HCT116 (cell line): Measurements from ENCODE around the gene MADD.

Experiments
- CBX3 ChIP-seq: IDR thresholded peaks from 2 replicates; pipeline ENCODE4 v1.6.1; 2012; ENCODE audit warnings: low read depth
- CEBPB ChIP-seq: IDR thresholded peaks from 2 replicates; pipeline ENCODE4 v1.6.1; 2012; ENCODE audit warnings: low read depth
- EZH2 ChIP-seq: fragments of 200-600 bp; sonication (generic); IDR thresholded peaks from 2 replicates; pipeline ENCODE4 v1.6.1; 2017; ENCODE audit warnings: antibody characterized with exemption, mixed run types
- POLR2A ChIP-seq: IDR thresholded peaks from 2 replicates; pipeline ENCODE4 v1.7.0; 2011; ENCODE audit warnings: borderline replicate concordance; ENCODE audit not compliant: insufficient read depth, insufficient read length; ENCODE audit errors: extremely low read depth
- POLR2AphosphoS5 ChIP-seq: IDR thresholded peaks from 2 replicates; pipeline ENCODE4 v1.6.1; 2011; ENCODE audit warnings: mild to moderate bottlenecking, low read depth, low read length, moderate library complexity
- RAD21 ChIP-seq: IDR thresholded peaks from 2 replicates; pipeline ENCODE4 v1.6.1; 2012; ENCODE audit warnings: low read depth, mild to moderate bottlenecking
- SIN3A ChIP-seq: IDR thresholded peaks from 2 replicates; pipeline ENCODE4 v1.6.1; 2012; ENCODE audit warnings: low read depth
- SP1 ChIP-seq: IDR thresholded peaks from 2 replicates; pipeline ENCODE4 v1.6.1; 2012; ENCODE audit warnings: low read depth
- SRF ChIP-seq: IDR thresholded peaks from 2 replicates; pipeline ENCODE4 v1.6.1; 2012; ENCODE audit warnings: low read depth
- ZFX ChIP-seq: fragments of 450-650 bp; IDR thresholded peaks from 2 replicates; pipeline ENCODE4 v1.6.1; 2017
- TF ChIP-seq, protein P1 (sequence below), 3 experiments: fragments of 200-600 bp in 1 of 3; sonication (generic) in 1 of 3; IDR thresholded peaks in 2 of 3; conservative IDR thresholded peaks in 1 of 3; 2 replicates each; pipeline ENCODE4 v1.5.1; 2012 to 2017; ENCODE audit warnings: low read depth in 2 of 3, low read length in 2 of 3, antibody characterized with exemption in 1 of 3, borderline replicate concordance in 1 of 3, control low read depth in 1 of 3, mild to moderate bottlenecking in 1 of 3, mixed read lengths in 1 of 3, mixed run types in 1 of 3, moderate library complexity in 1 of 3; ENCODE audit not compliant: insufficient read depth in 1 of 3

DNA sequence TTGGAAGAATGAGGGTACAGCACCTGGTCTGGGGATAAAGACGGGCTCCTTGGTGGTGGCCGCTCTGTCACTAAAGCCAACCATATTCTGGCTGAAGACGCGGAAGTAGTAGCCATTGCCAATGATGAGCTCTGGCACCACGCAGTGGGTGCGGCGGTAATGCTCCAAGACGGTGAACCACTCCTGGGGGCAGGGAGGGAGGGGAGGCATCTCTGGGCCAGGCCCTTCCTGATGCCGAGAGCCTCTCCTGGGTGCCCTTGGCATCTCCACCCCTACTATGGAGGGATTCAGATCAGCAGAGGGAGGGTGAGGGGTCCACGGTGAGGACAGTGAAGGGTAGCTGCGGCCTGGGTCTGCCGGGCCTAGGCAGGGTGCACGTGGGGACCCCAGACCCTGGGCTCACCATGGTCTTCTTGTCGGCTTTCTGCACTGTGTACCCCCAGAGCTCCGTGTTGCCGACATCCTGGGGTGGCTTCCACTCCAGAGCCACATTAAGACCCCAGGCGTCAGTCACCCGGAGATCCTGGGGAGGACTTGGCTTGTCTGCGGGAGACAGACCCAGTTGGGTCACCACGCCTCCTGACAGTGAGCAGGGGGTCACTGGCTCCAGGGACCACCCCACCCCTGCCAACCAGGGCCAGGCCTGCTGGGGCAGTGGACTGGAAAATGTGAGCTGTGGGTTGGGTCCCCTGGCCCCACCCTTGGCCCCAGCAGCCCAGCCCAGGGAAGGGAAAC, 63.0 kb downstream of the MADD start:
- TF ChIP-seq POLR2AphosphoS5: no peak
- TF ChIP-seq, protein P1, sequence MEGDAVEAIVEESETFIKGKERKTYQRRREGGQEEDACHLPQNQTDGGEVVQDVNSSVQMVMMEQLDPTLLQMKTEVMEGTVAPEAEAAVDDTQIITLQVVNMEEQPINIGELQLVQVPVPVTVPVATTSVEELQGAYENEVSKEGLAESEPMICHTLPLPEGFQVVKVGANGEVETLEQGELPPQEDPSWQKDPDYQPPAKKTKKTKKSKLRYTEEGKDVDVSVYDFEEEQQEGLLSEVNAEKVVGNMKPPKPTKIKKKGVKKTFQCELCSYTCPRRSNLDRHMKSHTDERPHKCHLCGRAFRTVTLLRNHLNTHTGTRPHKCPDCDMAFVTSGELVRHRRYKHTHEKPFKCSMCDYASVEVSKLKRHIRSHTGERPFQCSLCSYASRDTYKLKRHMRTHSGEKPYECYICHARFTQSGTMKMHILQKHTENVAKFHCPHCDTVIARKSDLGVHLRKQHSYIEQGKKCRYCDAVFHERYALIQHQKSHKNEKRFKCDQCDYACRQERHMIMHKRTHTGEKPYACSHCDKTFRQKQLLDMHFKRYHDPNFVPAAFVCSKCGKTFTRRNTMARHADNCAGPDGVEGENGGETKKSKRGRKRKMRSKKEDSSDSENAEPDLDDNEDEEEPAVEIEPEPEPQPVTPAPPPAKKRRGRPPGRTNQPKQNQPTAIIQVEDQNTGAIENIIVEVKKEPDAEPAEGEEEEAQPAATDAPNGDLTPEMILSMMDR (IDR thresholded peaks at IDR 0.05 in 2 of 3, conservative IDR thresholded peaks at IDR 0.05 in 1 of 3; ENCODE audit: borderline replicate concordance in 1 of 3, insufficient read depth in 1 of 3, low read depth in 2 of 3, low read length in 2 of 3): no peak
- no peak for TF ChIP-seq SP1
- TF ChIP-seq ZFX: no peak
- no peak for TF ChIP-seq EZH2
- TF ChIP-seq POLR2A: no peak
- TF ChIP-seq SRF: no peak
- no peak for TF ChIP-seq RAD21
- TF ChIP-seq SIN3A: no peak
- TF ChIP-seq CEBPB: no peak
- no peak for TF ChIP-seq CBX3
